Measurements from ENCODE around the gene GPLD1.

GPLD1 gene

DNA sequence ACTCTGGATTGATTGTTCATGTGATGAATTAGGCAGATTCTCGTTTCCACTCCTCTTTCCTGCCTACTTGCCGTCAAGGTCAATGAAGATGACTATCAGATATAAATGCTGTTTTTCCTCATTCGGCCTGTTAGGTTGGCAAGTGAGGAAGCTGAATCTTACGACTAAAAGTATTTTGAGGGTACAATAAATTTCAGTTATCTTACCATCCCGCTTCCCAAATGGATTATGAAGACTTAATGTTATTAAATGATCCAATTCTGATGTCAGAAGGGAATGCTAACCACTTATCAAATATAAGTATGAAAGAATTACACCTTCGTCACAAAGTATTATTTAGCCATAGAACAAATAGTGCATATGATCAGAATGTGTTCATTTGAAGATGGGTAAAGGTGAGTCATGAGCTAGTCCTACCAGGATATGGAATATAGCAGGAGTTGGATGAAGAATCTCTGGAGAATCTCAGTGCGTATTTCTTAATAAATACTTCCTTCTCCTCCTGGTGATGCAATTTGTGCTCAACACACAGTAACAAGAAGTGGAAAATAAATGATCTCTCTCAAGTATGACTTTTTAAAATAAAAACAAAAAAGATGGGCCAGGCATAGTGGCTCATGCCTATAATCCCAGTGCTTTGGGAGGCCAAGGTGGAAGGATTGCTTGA, 4.6 kb downstream of the GPLD1 start:
- Histone ChIP-seq H3K9me2 (replicated peaks; ENCODE audit: control insufficient read depth, low read length) (no peaks in the 10 kb centered on the region), H3K4me1 (ENCODE audit: control insufficient read depth, low read length) (no peaks in the 10 kb centered on the region), H3K27ac (ENCODE audit: low read depth, low read length) (no peak overlapping the region), H3K9me3 (ENCODE audit: control insufficient read depth, insufficient read depth, low read length) (no peaks in the 10 kb centered on the region), H3F3A (ENCODE audit: control insufficient read depth, insufficient read depth) (no peaks in the 10 kb centered on the region), H4K20me1 (ENCODE audit: control insufficient read depth, insufficient read depth, low read depth, low read length) (no peaks in the 10 kb centered on the region), H3K4me3 (ENCODE audit: low read length) (no peak overlapping the region), H3K36me3 (ENCODE audit: control insufficient read depth, low read length) (no peaks in the 10 kb centered on the region), H3K27me3 (ENCODE audit: control insufficient read depth, low read length) (no peaks in the 10 kb centered on the region), H3K4me2 (ENCODE audit: low read length) (no peak overlapping the region), H3K79me2 (ENCODE audit: control insufficient read depth, low read length) (no peaks in the 10 kb centered on the region)
- TF ChIP-seq CTCF (IDR thresholded peaks at IDR 0.05; ENCODE audit: low read depth, low read length, poor library complexity, severe bottlenecking) = no peak
- no peak for TF ChIP-seq EZH2phosphoT487 (IDR thresholded peaks at IDR 0.05; ENCODE audit: borderline replicate concordance, low read length)

- Histone ChIP-seq H3K4me2 (ENCODE audit: low read length) (no peak overlapping the region), H3K9me3 (ENCODE audit: control insufficient read depth, insufficient read depth, low read length) (no peaks in the 10 kb centered on the region), H3K4me3 (ENCODE audit: low read length) (no peak overlapping the region), H4K20me1 (ENCODE audit: control insufficient read depth, insufficient read depth, low read depth, low read length) (no peaks in the 10 kb centered on the region), H3K79me2 (ENCODE audit: control insufficient read depth, low read length) (no peaks in the 10 kb centered on the region), H3K36me3 (ENCODE audit: control insufficient read depth, low read length) (no peaks in the 10 kb centered on the region), H3K27me3 (ENCODE audit: control insufficient read depth, low read length) (no peaks in the 10 kb centered on the region), H3F3A (ENCODE audit: control insufficient read depth, insufficient read depth) (no peaks in the 10 kb centered on the region), H3K9me2 (replicated peaks; ENCODE audit: control insufficient read depth, low read length) (no peaks in the 10 kb centered on the region), H3K27ac (ENCODE audit: low read depth, low read length) (no peak overlapping the region), H3K4me1 (ENCODE audit: control insufficient read depth, low read length) (0 out of 2 replicates have a peak, but pooled peaks cover 4% of the 10 kb centered on the region)
- TF ChIP-seq CTCF (IDR thresholded peaks at IDR 0.05; ENCODE audit: low read depth, low read length, poor library complexity, severe bottlenecking) = no peak
- TF ChIP-seq EZH2phosphoT487 (IDR thresholded peaks at IDR 0.05; ENCODE audit: borderline replicate concordance, low read length) = no peak
Observed at GRCh38 chr6:24481449-24481848, 7.9 kb downstream of the GPLD1 start.

DNA sequence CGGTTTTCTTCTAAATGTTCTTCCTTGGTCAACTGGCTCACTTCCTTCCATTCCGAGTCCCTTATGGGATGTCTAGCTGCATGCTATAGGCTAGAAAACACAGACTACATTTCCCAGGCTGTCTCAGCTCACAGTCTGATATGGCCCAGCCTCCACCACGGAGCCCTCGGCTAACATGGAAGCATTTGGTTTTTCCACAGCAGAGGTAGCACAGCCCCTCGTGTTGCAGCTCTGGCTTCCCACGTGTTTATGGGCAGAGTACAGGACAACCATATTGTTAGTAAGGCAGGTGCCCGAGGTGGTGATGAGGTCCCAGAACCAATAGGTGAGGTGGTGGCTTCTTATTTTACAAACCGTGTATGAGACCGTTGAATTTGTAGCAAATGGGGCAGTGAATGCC, 8.7 kb downstream of the GPLD1 start:
- no peak overlapping the region for H3K4me3 ChIP-seq (ENCODE audit: low read length)

More for the DNA sequence above, 8.7 kb downstream of the GPLD1 start:
- Histone ChIP-seq H3K27me3 (ENCODE audit: control insufficient read depth, low read length) (no peaks in the 10 kb centered on the region), H3K79me2 (ENCODE audit: control insufficient read depth, low read length) (no peaks in the 10 kb centered on the region), H3K4me1 (ENCODE audit: control insufficient read depth, low read length) (0 out of 2 replicates have a peak, but pooled peaks cover 4% of the 10 kb centered on the region), H3K9me2 (replicated peaks; ENCODE audit: control insufficient read depth, low read length) (no peaks in the 10 kb centered on the region), H4K20me1 (ENCODE audit: control insufficient read depth, insufficient read depth, low read depth, low read length) (no peaks in the 10 kb centered on the region), H3K4me2 (ENCODE audit: low read length) (no peak overlapping the region), H3K36me3 (ENCODE audit: control insufficient read depth, low read length) (no peaks in the 10 kb centered on the region), H3F3A (ENCODE audit: control insufficient read depth, insufficient read depth) (no peaks in the 10 kb centered on the region), H3K27ac (ENCODE audit: low read depth, low read length) (no peak overlapping the region), H3K9me3 (ENCODE audit: control insufficient read depth, insufficient read depth, low read length) (no peaks in the 10 kb centered on the region)
- TF ChIP-seq EZH2phosphoT487 (IDR thresholded peaks at IDR 0.05; ENCODE audit: borderline replicate concordance, low read length) (no peak), CTCF (IDR thresholded peaks at IDR 0.05; ENCODE audit: low read depth, low read length, poor library complexity, severe bottlenecking) (no peak)
